ENCODE data around the gene ERO1B.

Gene ERO1B

DNA sequence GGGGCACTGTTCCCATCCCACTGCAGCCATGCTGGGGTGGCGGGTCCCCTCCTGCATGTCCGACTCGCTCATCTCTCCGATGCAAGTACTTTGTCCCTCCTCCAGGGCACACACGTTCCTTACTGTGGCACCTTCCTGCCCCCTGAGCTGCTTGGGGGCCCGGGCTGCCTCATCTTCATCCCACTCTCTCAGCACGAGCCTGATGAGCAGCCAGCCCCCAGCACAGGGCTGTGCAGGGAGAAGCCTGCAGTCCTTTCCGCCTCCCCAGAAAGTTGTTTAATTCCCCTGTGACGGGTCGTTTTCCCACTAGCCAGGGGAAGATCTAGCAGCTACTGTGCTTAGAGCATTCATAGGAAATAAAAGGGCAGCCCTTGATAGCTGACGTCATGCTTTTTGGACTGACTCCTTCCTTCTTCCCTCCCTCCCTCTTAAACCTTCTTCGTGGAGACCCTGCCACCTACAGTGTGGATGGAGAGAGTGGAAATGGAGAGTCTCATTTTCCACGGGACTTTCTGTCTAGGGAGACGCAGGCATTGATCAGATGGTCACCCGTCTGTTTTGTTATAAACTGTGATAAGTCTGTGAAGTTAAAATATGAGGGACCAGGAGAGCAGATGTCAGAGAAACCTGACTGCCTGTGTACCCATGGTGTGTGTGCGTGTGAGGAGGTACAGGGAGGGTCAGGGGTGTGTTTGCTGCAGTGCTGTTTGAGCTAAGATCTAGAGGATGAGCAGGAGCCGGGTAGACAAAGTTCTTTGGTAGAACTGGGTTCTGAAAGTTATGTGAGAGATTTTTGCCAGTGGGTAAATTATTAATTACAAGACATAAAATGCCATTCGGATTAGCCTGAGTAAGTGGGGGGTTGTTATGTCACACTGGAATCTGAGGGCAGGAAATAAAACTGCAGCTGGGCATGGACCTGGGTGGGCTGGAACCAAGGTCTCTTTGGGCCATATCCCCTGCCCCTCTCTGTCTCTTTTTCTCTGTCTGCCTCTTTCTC, 105.1 kb downstream of the ERO1B start:
- no peak for DNase-seq

DNA sequence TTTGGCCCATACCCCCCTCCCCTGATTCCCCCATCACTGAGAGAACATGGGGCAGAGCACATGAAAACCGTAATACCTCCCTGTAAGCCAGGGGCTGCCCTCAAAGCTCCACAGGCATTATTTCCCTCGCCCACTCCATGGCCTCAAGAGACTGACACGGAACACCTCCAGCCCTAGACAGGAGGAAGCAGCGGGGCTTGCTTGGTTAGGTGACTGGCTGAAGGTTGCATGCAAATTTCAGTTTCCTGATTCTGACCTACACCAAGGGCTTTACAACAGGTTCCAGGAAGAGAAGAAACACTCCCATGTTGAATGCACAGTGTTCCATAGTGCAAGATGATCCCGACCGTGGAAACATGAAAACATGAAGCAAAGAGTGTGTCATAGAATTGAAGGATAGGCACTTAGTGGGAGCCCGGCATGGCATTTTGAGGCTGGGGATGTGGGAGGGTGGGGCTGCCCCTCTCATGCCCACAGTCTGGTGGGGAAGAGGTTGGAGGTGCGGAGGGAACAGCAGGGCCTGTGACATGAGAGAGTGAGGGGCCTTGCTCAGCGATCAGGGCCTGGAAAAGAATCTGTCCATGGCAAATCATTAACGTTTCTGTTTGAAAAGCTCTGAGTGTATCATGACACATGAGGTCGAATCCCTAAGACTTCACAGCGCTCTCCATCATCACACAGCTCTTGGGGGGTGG, 106.0 kb downstream of the ERO1B start:
- no peak for DNase-seq

DNA sequence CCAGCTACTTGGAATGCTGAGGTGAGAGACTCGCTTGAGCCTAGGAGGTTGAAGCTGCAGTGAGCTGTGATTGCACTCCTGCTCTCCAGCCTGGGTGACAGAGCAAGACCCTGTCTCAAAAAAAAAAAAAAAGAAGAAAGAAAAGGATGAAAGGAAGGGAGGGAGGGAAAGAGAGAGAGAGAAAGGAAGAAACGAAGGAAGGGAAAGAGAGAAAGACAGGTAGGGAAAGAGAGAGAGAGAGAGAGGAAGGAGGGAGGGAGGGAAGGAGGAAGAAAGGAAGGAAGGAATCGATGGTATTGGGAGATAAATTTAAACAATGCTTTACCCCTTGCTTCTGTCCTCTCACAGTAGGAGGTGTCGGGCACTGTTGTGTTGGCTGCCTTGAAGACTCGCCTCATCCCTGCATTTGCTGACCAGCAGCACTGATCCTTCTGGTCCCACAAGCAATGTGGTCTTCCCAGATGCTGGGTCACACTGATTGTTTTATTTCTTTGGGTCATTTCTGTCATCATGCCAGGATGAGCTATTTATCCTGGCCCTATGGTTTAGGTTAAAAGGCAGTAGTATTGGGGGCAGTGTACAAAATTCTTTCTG, 108.5 kb downstream of the ERO1B start:
- DNase-seq, result no peak

DNA sequence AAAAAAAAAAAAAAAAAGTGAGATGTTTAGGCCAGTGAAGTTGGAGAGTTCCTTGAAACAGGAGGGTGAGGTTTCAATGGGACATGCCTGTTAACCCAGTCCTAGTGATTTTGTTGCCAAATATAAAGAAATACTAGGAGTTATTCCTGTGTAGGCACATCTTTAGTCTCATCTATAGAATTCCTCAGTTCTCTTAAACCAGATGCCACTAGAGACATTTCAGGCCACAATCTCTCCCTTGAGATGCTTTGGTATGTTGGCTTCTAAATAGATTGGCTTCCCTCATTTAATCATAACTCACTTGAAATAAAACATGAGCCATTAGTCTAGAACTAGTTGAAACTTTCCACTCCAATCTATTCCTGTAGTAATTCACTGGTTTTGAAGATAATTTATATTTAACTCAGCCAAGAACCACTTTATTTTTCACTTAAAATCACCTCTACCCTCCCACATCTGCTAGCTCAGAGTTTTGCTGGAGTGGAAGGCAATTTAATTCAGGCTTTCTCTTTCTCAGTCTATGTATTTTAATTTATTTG, 109.6 kb downstream of the ERO1B start:
- DNase-seq, result no peak

DNA sequence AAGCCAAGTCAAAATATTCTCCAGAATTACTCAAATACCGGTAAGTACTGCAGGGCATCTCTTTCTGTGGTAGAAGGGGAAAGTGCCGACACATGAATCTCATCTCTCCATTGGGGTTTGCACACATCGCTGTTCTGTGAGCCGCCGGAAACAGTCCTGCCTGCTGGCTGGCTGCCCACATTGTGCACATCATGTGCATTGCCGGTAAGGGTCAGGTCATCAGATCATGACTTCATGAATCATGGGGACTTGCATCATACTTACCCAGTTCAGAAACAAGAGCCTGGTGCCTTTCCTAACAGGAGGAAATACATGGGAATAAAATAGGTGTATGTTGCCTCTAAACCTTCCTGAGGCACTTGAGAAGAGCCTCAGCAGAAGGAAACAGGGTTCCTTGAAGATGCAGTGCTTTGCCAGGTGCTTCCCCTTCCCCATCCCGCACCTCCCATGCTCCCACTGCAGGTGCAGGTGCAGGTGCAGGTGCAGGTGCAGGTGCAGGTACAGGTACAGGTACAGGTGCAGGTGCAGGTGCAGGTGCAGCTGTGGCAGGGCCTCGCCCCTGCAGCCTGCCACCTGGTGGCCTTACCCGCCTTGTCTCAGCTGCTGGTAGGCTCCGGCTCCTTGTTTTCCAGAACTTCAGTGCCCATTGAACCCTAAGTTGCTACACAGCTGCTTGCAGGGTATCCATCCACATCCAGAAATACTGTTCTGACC, 112.9 kb downstream of the ERO1B start:
- peak; percentile 91 for DNase-seq

DNA sequence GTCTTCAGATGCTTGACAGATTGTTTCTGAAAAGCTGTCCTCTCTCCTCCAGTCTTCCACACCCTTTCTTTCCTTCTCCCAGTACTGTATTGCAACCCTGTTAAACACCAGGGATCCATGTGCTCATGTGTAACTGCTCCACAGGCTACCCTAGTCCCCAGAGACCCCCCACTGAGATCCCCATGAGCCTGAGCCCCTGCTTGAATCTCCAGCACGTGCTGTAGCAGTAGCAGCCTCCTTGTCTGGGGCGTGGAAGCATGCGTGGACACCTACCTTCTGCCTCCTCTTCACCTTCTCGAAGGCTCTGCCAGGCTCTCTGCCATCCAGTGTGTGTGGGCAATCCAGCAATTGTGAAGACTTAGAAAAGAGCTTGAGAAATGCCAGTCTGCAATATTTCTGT, 114.2 kb downstream of the ERO1B start:
- DNase-seq, result no peak

DNA sequence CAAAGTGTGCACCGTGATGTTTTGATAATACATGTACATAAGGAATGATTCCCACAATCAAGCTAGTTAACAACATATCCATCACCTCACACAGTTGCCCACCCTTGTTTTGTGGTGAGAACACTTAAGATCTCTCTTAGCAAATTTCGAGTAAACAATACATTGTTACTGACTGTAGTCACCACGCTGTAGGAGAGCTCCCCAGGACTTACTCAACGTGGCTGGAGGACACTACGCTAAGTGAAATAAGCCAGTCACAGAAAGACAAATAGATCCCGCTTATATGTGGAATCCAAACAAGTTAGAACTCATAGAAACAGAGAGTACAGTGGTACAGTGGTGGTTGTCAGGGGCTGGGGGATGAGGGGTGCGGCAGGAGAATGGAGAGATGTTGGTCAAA, 114.6 kb downstream of the ERO1B start:
- DNase-seq, result no peak

DNA sequence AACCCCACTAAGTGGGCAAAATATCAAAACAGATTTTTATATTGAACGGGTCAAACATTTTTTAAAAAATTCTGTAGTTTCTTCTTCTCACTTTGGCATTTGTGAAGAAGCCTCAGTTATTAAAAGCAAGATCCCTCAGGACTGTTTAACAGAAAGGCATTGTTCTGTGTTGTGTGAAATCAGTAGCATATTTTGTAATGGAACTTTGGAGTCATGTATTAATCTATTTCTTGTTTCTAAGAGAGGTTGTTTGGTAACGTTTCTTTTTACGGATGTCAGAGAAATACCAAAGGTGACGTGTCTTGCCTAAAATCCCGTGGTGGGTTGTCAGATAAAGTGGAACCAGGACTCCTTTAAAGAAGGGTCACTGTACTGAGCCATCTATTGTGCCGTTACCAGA, 115.7 kb downstream of the ERO1B start:
- DNase-seq, result no peak

Data from NCI-H2029 (cell line).